Fibroblast of skin of right quadriceps (primary cell): ENCODE results near the gene AP3B1.

Experiments used
- DNase-seq: peaks from one replicate; pipeline ENCODE4 v3.0.0-alpha.2; 2013

AP3B1 gene

GRCh38 chr5:77958642-77959330, 335.7 kb downstream of the AP3B1 start:
- DNase-seq: no peak

- no peak for DNase-seq
Observed at GRCh38 chr5:77957931-77958521, 336.5 kb downstream of the AP3B1 start.

- DNase-seq: no peak
Observed at GRCh38 chr5:77957516-77957915, 337.0 kb downstream of the AP3B1 start.

- DNase-seq: no peak
Observed at GRCh38 chr5:77957081-77957480, 337.4 kb downstream of the AP3B1 start.

- DNase-seq: no peak
Observed at GRCh38 chr5:77955577-77955976, 338.9 kb downstream of the AP3B1 start.

GRCh38 chr5:77953374-77953773, 341.1 kb downstream of the AP3B1 start:
- DNase-seq: no peak

GRCh38 chr5:77952636-77953212, 341.8 kb downstream of the AP3B1 start:
- peak; percentile 52 for DNase-seq
